ENCODE measurements around the gene PRH1.

DNA sequence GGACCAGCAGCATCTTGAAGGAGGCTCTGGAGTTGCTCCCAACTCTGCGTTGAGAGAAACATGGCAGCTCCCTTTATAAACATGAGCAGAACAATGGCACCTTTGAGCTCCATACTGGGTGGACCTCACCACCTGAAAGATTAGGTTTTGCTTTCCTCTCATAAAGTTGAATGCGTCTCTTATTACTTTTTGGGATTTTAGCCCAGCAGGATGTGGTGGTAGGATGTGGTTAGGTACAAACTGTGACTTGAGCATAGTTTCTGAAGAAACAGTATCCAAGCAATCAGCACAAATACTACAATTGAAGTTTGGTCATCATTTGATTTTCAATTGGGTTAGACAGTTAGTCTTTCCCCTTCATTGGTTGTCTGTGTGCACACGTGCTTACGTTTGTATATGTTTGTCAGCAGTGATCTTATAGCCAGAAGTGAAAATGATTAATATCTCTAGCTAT is 34.6 kb downstream of the PRH1 start, which contains the start of gene PRR4:
- TF ChIP-seq TAF1 (IDR thresholded peaks at IDR 0.05; ENCODE audit: borderline replicate concordance, insufficient read depth, low read length) (no peak), POLR2AphosphoS5 (IDR thresholded peaks at IDR 0.05; ENCODE audit: low read depth, low read length) (no peak), SIN3A (IDR thresholded peaks at IDR 0.05; ENCODE audit: borderline replicate concordance, insufficient read depth, low read length) (no peak), FOXP2 (optimal IDR thresholded peaks at IDR 0.05; ENCODE audit: borderline replicate concordance, extremely low read depth, extremely low read length, insufficient read depth) (no peak)
- TF ChIP-seq, protein P1, sequence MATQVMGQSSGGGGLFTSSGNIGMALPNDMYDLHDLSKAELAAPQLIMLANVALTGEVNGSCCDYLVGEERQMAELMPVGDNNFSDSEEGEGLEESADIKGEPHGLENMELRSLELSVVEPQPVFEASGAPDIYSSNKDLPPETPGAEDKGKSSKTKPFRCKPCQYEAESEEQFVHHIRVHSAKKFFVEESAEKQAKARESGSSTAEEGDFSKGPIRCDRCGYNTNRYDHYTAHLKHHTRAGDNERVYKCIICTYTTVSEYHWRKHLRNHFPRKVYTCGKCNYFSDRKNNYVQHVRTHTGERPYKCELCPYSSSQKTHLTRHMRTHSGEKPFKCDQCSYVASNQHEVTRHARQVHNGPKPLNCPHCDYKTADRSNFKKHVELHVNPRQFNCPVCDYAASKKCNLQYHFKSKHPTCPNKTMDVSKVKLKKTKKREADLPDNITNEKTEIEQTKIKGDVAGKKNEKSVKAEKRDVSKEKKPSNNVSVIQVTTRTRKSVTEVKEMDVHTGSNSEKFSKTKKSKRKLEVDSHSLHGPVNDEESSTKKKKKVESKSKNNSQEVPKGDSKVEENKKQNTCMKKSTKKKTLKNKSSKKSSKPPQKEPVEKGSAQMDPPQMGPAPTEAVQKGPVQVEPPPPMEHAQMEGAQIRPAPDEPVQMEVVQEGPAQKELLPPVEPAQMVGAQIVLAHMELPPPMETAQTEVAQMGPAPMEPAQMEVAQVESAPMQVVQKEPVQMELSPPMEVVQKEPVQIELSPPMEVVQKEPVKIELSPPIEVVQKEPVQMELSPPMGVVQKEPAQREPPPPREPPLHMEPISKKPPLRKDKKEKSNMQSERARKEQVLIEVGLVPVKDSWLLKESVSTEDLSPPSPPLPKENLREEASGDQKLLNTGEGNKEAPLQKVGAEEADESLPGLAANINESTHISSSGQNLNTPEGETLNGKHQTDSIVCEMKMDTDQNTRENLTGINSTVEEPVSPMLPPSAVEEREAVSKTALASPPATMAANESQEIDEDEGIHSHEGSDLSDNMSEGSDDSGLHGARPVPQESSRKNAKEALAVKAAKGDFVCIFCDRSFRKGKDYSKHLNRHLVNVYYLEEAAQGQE (IDR thresholded peaks at IDR 0.05; ENCODE audit: insufficient read depth in 1 of 2, low read depth in 2 of 2, low read length in 2 of 2): no peak

Measured in PFSK-1 (cell line).